Progenitor cell of endocrine pancreas (in vitro differentiated cells): ENCODE results near the gene TMEM44. TPM values are rescaled to one million over a fixed set of nuclear protein-coding genes. Genes with fewer than 3 reads are reported as not detected.

Experiments
- DNase-seq: peaks from one replicate; pipeline ENCODE4 v3.0.0; 2021; ENCODE audit warnings: low spot score; ENCODE audit not compliant: unreplicated experiment
- H3K27ac Mint-ChIP-seq: 2 replicates; pipeline ENCODE4 v1.8.0; 2021; ENCODE audit warnings: mild to moderate bottlenecking, moderate library complexity, mixed read lengths
- H3K27me3 Mint-ChIP-seq: 2 replicates; pipeline ENCODE4 v1.8.0; 2021; ENCODE audit warnings: mixed read lengths
- H3K36me3 Mint-ChIP-seq: 2 replicates; pipeline ENCODE4 v1.8.0; 2022; ENCODE audit warnings: mixed read lengths; ENCODE audit not compliant: insufficient read depth
- H3K4me1 Mint-ChIP-seq: 2 replicates; pipeline ENCODE4 v1.8.0; 2021; ENCODE audit warnings: low read depth, mixed read lengths
- H3K4me3 Mint-ChIP-seq: 2 replicates; pipeline ENCODE4 v1.8.0; 2021; ENCODE audit warnings: low read depth, mild to moderate bottlenecking, moderate library complexity, mixed read lengths
- H3K9me3 Mint-ChIP-seq: 2 replicates; pipeline ENCODE4 v1.8.0; 2021; ENCODE audit warnings: low read depth, mixed read lengths
- total RNA-seq: library from RNA; stranded (reverse); gene quantifications from 2 replicates; pipeline ENCODE4 v1.2.1, GENCODE V29; 2021
- TF ChIP-seq, protein P1 (sequence below): fragments of 200-600 bp; sonication (generic); IDR thresholded peaks from one replicate; pipeline ENCODE4 v1.5.0; 2021; ENCODE audit warnings: antibody characterized with exemption, mild to moderate bottlenecking; ENCODE audit not compliant: unreplicated experiment

TMEM44 gene
- total RNA-seq, 1 donor from 2014 or later, result 44.7 TPM

DNA sequence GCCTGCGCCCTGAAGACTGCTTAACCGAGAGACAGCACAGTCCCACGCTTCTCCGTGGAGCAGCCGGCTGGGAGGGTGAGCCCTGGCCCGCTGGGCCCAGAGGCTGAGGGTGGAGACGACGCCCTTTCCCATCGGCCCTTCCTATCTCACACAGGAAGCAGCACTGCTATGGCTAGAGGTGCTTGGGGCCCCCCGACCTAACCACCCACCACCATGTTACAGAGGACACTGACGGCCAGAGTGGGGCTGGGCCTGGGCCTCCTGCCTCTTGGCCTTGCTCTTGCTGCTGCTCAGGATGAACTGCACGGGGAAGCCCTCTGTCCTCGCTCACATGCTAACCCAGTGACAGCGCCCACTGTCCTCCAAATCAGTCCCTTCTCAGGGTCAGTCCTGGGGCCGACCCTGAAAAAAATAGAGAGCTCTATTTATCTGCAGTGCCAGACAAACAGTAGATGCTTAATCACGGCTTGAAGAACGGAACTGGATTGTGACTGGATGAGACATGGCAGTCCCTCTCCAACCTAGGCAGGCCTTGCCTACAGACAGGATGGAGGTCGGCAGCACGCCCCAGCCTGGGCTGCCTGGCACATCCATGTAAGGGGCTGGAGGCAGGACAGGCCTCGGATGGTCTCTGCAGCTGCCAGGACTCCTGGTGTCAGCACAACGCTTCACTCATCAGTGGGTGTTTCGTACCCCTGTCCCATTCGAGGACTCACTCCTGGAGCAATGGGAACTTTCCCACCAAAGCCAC lies 14.2 kb downstream of the TMEM44 start:
- Mint-ChIP-seq H3K4me3 (no peak overlapping the region), H3K36me3 (peaks cover 18% of the 10 kb centered on the region), H3K27me3 (no peaks in the 10 kb centered on the region), H3K27ac (no peak overlapping the region), H3K9me3 (no peaks in the 10 kb centered on the region), H3K4me1 (no peaks in the 10 kb centered on the region)
- no peak for DNase-seq
- TF ChIP-seq, protein P1, sequence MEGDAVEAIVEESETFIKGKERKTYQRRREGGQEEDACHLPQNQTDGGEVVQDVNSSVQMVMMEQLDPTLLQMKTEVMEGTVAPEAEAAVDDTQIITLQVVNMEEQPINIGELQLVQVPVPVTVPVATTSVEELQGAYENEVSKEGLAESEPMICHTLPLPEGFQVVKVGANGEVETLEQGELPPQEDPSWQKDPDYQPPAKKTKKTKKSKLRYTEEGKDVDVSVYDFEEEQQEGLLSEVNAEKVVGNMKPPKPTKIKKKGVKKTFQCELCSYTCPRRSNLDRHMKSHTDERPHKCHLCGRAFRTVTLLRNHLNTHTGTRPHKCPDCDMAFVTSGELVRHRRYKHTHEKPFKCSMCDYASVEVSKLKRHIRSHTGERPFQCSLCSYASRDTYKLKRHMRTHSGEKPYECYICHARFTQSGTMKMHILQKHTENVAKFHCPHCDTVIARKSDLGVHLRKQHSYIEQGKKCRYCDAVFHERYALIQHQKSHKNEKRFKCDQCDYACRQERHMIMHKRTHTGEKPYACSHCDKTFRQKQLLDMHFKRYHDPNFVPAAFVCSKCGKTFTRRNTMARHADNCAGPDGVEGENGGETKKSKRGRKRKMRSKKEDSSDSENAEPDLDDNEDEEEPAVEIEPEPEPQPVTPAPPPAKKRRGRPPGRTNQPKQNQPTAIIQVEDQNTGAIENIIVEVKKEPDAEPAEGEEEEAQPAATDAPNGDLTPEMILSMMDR, result no peak

DNA sequence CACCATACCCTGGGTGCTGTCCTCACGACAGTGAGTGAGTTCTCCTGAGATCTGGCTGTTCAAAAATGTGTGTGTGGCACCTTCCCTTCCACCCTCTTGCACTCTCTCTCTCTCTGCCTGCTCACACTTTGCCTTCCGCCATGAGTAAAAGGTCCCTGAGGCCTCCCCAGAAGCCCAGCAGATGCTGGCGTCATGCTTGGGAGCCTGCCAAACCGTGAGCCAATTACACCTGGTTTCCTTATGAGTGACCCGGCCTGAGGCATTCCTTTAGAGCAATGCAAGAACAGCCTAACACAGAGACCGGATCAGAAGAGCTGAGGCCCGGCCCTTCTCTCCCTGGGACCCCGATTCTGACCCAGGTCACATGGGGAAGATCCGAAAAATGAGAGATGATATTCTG lies 15.4 kb downstream of the TMEM44 start:
- DNase-seq, result no peak
- H3K36me3 Mint-ChIP-seq, result peaks cover 12% of the 10 kb centered on the region
- no peak overlapping the region for H3K4me3 Mint-ChIP-seq
- no peak overlapping the region for H3K27ac Mint-ChIP-seq
- H3K27me3 Mint-ChIP-seq, result no peaks in the 10 kb centered on the region
- TF ChIP-seq, protein P1, result no peak
- H3K9me3 Mint-ChIP-seq, result no peaks in the 10 kb centered on the region
- no peaks in the 10 kb centered on the region for H3K4me1 Mint-ChIP-seq

DNA sequence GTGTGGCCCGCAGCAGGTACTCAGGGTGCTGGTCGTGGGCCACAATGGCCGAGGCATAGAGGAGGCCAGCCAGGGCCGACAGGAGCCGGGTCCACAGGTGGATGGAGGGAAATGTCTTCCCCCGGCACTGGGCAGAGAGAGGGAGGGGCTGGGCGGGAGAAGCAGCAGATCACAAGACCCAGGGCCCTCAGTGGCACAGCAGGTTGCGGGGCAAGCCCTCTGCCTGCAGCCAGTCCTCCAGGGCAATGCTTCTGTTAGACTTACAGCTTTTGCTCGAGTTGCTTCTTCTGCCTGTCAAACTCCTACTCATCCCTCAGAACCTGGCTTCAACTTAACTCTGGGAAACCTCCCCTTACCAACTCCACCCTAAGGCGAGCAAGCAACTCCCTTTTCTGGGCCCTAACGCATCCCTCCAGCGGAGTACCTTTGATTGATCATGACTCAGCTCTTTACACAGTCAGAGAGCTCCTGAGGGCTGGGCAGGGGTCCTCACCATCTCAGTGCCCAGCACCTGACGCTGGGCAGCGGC lies 16.0 kb downstream of the TMEM44 start:
- Mint-ChIP-seq H3K4me1 (no peaks in the 10 kb centered on the region), H3K4me3 (no peak overlapping the region), H3K9me3 (no peaks in the 10 kb centered on the region), H3K27me3 (no peaks in the 10 kb centered on the region), H3K36me3 (peaks cover 14% of the 10 kb centered on the region), H3K27ac (no peak overlapping the region)
- TF ChIP-seq, protein P1, result no peak
- DNase-seq, result no peak

DNA sequence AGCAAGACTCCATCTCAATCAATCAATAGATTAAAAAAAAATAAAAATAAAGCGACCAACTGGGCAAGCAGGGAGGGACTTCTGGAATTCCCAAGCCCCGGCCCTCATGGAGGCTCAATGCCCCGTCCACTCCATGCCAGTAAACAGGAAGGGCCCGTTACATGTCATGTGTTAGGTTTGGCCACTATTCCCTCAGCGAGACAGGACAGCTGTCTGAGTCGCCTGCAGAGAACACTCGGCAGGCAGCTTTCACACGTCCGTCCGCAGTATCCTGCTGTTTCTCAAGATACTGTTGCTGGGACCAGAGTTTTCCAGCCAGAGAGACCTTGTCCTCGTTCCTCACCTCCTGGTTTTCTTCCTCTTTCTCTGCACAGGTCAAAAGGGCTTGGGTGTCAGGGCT lies 18.0 kb downstream of the TMEM44 start:
- Mint-ChIP-seq H3K27ac (no peak overlapping the region), H3K9me3 (no peaks in the 10 kb centered on the region), H3K27me3 (no peaks in the 10 kb centered on the region), H3K4me3 (no peak overlapping the region), H3K4me1 (no peaks in the 10 kb centered on the region), H3K36me3 (peaks cover 13% of the 10 kb centered on the region)
- no peak for DNase-seq
- TF ChIP-seq, protein P1, result no peak

DNA sequence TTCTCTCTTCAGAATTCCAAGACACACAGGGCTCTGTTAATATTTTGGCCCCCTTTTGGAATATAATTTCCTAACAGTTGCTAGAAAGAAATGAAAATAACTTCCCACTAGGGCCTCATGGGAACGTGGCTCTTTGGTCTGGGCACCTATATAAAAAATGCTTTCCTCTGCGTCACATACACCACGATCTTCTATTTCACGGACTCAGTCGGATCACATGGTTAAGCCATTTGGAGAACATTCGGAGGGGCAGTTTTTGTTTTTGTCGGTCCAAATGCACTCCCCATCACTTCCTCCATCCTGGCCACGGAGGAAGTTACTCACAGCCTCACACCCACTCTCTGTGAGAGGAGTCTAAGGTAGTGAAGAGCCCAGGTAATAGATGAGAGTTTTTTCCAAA lies 21.0 kb downstream of the TMEM44 start:
- Mint-ChIP-seq H3K27me3 (no peaks in the 10 kb centered on the region), H3K4me3 (no peak overlapping the region), H3K27ac (no peak overlapping the region), H3K9me3 (no peaks in the 10 kb centered on the region), H3K36me3 (peaks cover 14% of the 10 kb centered on the region), H3K4me1 (no peaks in the 10 kb centered on the region)
- TF ChIP-seq, protein P1, result no peak
- no peak for DNase-seq
